Measurements from ENCODE around the gene SDF2L1. TPM values are rescaled to one million over a fixed set of nuclear protein-coding genes. Genes with fewer than 3 reads are reported as not detected.

Gene SDF2L1
- total and polyA plus RNA-seq, 9 of the 15 experiments (the other 6 are each of a cell fraction or from before 2014, with no cell fraction given), result 15.1 to 989 (median 124) TPM

- Histone ChIP-seq H3K27me3 (ENCODE audit: control insufficient read depth in 2 of 2, insufficient read depth in 2 of 2, low read length in 2 of 2) (no peaks in the 10 kb centered on the region), H3K9ac (ENCODE audit: insufficient read depth in 1 of 2, low read depth in 2 of 2, low read length in 2 of 2) (peak overlapping the region; percentile 0 to 75; a peak in 3 of 4 replicates), H3K4me3 (no peak overlapping the region), H3K4me1 (replicated peaks in 1 of 2; ENCODE audit: control insufficient read depth in 2 of 2, insufficient read depth in 2 of 2, low read length in 2 of 2) (peaks cover 38 to 76% of the 10 kb centered on the region in 2 experiments), H3K27ac (ENCODE audit: extremely low read depth, low read depth, low read length) (peak overlapping the region; percentile 4; the same call in 2 of the 3 replicates), H4K20me1 (replicated peaks; ENCODE audit: control insufficient read depth, insufficient read depth, low read length) (peaks cover 65% of the 10 kb centered on the region), H3K79me2 (ENCODE audit: control insufficient read depth, insufficient read depth, low read length) (peaks cover 93% of the 10 kb centered on the region), H3K9me1 (ENCODE audit: control insufficient read depth, insufficient read depth, low read length) (peaks cover 41% of the 10 kb centered on the region), H2AFZ (ENCODE audit: low read depth, low read length) (no peak overlapping the region), H3K9me3 (replicated peaks; ENCODE audit: control insufficient read depth, insufficient read depth, low read depth, low read length) (no peaks in the 10 kb centered on the region), H3K4me2 (ENCODE audit: insufficient read depth, low read length) (no peak overlapping the region), H3K36me3 (ENCODE audit: control insufficient read depth, insufficient read depth, low read length) (peaks cover 88% of the 10 kb centered on the region)
- ATAC-seq (peak; percentile 0), FAIRE-seq (no peak), DNase-seq (ENCODE audit: extremely low read depth in 1 of 4, low spot score in 3 of 4) (peak in 2 of 4 experiments; percentile 68 to 77)
- BruUV-seq (replicated peaks), result no TSS peak
- ChIA-PET CTCF (ENCODE audit: low intra/inter-chr PET ratio) (interaction anchor here (1.5 to 2.6 kb wide), 2 partner anchors 17 to 21 kb away, joined by 5 to 40 read pairs; partner anchors contain the start of gene SDF2L1), POLR2A (interaction anchor here (0.6 to 76.8 kb wide), 7 partner anchors 6 to 999 kb away, joined by 3 to 4622 read pairs (median 3); partner anchors contain the start of genes CCDC116, SDF2L1 and YDJC)
- in situ Hi-C loops (cut with MboI), result loop anchor here (25.0 kb wide), 1 partner anchor 488 kb away; no protein-coding TSS in a partner anchor
- intact Hi-C loops (cut with micrococcal nuclease), result loop anchor here (1.0 to 2.0 kb wide), 3 partner anchors 18 to 54 kb away; no protein-coding TSS in a partner anchor
- WGBS (ENCODE audit: insufficient coverage, low coverage, missing lambda C conversion rate), result 69% methylated on average over 12 of the region's 12 CpGs
- TF ChIP-seq PTBP1 (IDR thresholded peaks at IDR 0.05; ENCODE audit: low read depth, low read length), result no peak
- TF ChIP-seq TBP (optimal IDR thresholded peaks at IDR 0.05; ENCODE audit: low read depth, low read length), result no peak
- TF ChIP-seq CHD2 (IDR thresholded peaks at IDR 0.05; ENCODE audit: low read depth, low read length), result peak; percentile 32
- TF ChIP-seq, protein P1, sequence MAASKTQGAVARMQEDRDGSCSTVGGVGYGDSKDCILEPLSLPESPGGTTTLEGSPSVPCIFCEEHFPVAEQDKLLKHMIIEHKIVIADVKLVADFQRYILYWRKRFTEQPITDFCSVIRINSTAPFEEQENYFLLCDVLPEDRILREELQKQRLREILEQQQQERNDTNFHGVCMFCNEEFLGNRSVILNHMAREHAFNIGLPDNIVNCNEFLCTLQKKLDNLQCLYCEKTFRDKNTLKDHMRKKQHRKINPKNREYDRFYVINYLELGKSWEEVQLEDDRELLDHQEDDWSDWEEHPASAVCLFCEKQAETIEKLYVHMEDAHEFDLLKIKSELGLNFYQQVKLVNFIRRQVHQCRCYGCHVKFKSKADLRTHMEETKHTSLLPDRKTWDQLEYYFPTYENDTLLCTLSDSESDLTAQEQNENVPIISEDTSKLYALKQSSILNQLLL (CRISPR knock-in tag; IDR thresholded peaks at IDR 0.05; ENCODE audit: borderline replicate concordance), result no peak
- TF ChIP-seq RFX5 (IDR thresholded peaks at IDR 0.05; ENCODE audit: low read depth, low read length), result 0 out of 2 replicates have a peak, but pooled peaks have one; percentile 1
- TF ChIP-seq POLR2AphosphoS2 (IDR thresholded peaks at IDR 0.05; ENCODE audit: low read length), result peak; percentile 95
- TF ChIP-seq DPF2 (IDR thresholded peaks at IDR 0.05), result no peak
- 0 out of 2 replicates have a peak, but pooled peaks have one; percentile 8 for TF ChIP-seq SMC3 (conservative IDR thresholded peaks at IDR 0.05; ENCODE audit: insufficient read depth, low read depth, low read length)
- TF ChIP-seq JUN (IDR thresholded peaks at IDR 0.05; ENCODE audit: borderline replicate concordance, low read depth, low read length), result 0 out of 2 replicates have a peak, but pooled peaks have one; percentile 20
- TF ChIP-seq JUN (CRISPR knock-in tag; IDR thresholded peaks at IDR 0.05; ENCODE audit: borderline replicate concordance), result no peak
- no peak for TF ChIP-seq SIX5 (IDR thresholded peaks at IDR 0.05; ENCODE audit: borderline replicate concordance in 1 of 2, insufficient read depth in 1 of 2, low read depth in 1 of 2, low read length in 2 of 2)
- TF ChIP-seq ZNF384 (IDR thresholded peaks at IDR 0.05; ENCODE audit: low read depth, low read length), result peak; percentile 65; the same call in 1 of the 2 replicates
- no peak for TF ChIP-seq POLR2G (IDR thresholded peaks at IDR 0.05; ENCODE audit: low read depth, low read length)
- TF ChIP-seq GATAD2B (IDR thresholded peaks at IDR 0.05; ENCODE audit: borderline replicate concordance), result no peak
- no peak for TF ChIP-seq PHF21A (IDR thresholded peaks at IDR 0.05; ENCODE audit: borderline replicate concordance, low read depth)
- no peak for TF ChIP-seq RBM34 (IDR thresholded peaks at IDR 0.05; ENCODE audit: borderline replicate concordance, insufficient read depth, low read length)
- peak; percentile 41 for TF ChIP-seq MAFK (IDR thresholded peaks at IDR 0.05; ENCODE audit: low read length)
- no peak for TF ChIP-seq ATF3 (IDR thresholded peaks at IDR 0.05)
- peak; percentile 64; the same call in 1 of the 2 replicates for TF ChIP-seq ATF3 (CRISPR knock-in tag; conservative IDR thresholded peaks at IDR 0.05)
- no peak for TF ChIP-seq ZNF165 (CRISPR knock-in tag; IDR thresholded peaks at IDR 0.05; ENCODE audit: borderline replicate concordance)
Measured at GRCh38 chr22:21624880-21625791, 17.0 kb upstream of the SDF2L1 start.
